ENCODE data around the gene ARHGAP27.

The ARHGAP27 gene

GRCh38 chr17:45405250-45406086 is 27.2 kb downstream of the ARHGAP27 start:
- no peak for DNase-seq (ENCODE audit: low read depth)

DNA sequence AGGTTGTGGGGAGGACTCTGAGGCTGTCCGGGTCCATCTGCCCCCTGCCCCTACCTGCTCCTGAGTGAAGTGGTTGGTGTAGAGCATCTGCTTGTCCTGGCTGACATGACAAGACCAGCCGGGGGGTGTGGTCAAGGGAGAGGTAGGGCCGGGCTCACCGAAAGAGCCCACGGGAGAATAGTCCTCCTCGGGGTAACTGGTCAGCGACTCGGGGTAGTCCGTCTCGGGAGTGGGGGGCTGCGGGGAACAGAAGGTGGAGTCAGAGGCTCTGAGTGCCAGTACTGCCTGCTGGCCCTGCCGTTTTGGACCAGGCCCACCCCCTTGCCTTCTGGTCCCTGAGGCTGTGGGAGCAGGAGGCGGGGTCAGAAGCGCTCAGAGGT is 27.8 kb downstream of the ARHGAP27 start:
- DNase-seq (ENCODE audit: low read depth), result no peak

- no peak for DNase-seq (ENCODE audit: low read depth)
Measured at GRCh38 chr17:45403906-45404490, 28.7 kb downstream of the ARHGAP27 start.

DNA sequence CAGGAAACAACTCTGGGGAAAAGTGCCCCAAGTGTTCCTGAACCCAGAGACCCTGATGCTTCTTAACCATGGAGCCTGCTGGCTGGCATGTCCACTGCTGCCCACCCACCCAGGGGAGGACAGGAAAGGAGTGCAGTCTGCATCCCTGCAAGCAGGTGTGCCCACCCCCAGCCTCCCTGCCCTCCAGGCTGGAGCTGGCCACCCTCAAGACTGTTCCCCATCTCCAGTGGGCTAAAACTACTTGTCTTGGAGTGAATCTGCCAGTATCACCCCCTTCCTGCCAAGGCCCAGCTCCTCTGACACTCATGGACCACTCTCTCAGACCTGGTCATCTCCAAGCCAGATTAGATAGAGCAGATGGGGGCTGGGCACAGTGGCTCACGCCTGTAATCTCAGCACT is 29.8 kb downstream of the ARHGAP27 start:
- DNase-seq (ENCODE audit: low read depth), result no peak

GRCh38 chr17:45398800-45399199 is 33.9 kb downstream of the ARHGAP27 start:
- no peak for DNase-seq (ENCODE audit: low read depth)

- DNase-seq (ENCODE audit: low read depth), result no peak
Measured at GRCh38 chr17:45397796-45398195, 34.9 kb downstream of the ARHGAP27 start.

- DNase-seq (ENCODE audit: low read depth), result no peak
Measured at GRCh38 chr17:45396496-45397205, 36.0 kb downstream of the ARHGAP27 start.

DNA sequence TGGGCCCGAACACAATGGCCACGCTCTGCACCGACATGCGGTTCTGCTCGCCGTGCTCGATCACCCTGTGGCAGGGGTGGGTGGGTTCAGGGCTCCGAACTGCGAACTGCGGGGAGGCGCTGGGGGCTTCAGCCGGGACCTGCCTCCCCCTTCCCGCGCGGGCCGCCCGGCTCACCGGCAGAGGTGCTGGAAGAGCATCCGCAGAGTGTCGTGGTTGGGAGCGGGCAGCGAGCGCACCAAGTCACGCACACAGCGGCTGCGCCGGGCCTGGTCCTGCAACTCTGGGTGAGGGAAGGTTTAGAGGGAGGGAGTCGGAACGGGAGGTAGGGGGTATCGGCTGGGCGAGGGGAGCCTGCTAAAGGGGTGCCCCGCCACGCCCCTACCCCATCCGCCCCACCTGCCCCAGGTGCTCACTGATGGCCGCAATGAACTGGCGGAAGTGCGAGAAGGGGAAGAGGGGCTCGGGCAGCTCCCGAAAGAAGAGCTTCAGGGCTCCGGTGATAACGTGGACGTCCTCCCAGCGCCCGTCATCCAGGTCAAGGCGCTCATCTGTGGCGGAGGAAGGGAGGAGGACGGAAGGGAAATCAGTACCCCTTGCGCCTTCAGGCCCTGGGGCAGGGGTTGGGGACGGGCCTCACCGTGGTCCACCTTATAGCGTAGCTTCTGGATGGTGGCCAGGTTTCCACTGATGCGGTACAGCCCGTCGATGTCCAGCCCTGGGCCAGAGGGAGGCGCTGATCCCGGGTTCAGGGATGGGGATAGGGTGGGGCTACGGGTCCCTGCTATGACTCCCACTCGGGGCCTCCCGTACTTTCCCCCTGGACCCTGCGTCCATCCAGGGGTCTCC is 36.9 kb downstream of the ARHGAP27 start:
- DNase-seq (ENCODE audit: low read depth), result no peak

- no peak for DNase-seq (ENCODE audit: low read depth)
Measured at GRCh38 chr17:45394913-45395568, 37.6 kb downstream of the ARHGAP27 start.

- no peak for DNase-seq (ENCODE audit: low read depth)
Measured at GRCh38 chr17:45394564-45394912, 38.1 kb downstream of the ARHGAP27 start.

GRCh38 chr17:45394091-45394490 is 38.6 kb downstream of the ARHGAP27 start:
- no peak for DNase-seq (ENCODE audit: low read depth)

DNA sequence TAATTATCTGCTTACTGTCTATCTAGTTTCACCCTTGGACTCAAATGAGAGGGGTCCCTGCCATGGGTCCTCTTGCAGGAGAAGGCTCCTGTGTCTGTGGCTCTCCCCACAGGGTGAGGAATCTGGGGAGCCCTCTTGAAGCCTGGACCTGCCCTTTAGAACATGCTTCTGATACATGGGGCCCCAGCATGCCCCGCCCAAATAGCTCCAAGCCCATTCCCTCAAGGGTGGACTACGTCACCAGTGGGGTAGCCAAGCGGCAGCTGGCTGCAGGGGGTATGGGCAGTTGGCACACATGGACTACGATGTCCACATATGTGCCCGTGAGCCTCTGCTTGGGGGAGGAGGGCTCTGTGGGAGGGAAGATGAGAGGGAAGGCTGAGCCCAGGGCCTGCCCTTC is 39.3 kb downstream of the ARHGAP27 start:
- DNase-seq (ENCODE audit: low read depth), result no peak

GRCh38 chr17:45391918-45392317 is 40.8 kb downstream of the ARHGAP27 start:
- DNase-seq (ENCODE audit: low read depth), result no peak

DNA sequence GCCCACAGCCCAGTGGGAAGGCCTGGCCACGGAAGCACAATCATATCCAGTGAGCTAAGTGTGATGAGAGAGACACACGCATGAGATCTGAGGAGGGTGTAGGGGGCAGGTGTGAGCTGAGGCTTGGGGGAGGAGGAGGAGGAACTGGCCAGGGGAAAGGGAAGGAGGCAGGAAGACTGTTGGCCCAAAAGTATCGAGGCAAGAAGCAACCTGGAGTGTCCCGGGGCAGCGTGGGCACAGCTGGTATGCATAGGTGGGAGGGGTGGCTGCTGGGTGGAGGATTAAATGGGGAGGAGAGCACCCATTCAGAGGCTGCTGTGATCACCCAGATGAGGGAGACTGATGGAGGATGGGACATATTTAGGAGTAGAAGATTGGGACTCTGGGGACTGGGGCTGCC is 41.4 kb downstream of the ARHGAP27 start:
- DNase-seq (ENCODE audit: low read depth), result no peak

GRCh38 chr17:45389354-45389753 is 43.3 kb downstream of the ARHGAP27 start:
- DNase-seq (ENCODE audit: low read depth), result no peak

GRCh38 chr17:45388604-45389325 is 43.9 kb downstream of the ARHGAP27 start:
- no peak for DNase-seq (ENCODE audit: low read depth)

DNA sequence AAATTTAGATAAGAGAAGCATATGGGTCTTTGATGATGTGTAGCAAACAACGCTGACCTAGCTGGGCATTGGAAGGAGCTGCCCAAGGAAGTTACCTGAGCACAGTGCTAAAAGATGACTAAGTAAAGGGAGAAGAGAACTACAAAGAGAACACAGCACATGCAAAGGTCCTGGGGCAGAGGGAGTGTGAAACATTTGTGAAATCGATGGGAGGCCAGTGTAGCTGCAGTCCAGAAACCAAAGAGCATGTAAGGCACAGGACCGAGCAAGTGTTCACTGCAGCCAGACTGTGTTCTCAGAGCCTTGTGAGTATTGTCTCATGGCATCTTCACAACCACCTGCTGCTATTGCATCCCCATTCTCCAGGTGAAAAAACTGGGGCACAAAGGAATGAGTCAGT is 44.9 kb downstream of the ARHGAP27 start:
- DNase-seq (ENCODE audit: low read depth), result no peak

GRCh38 chr17:45386178-45386577 is 46.5 kb downstream of the ARHGAP27 start:
- DNase-seq (ENCODE audit: low read depth), result no peak

DNA sequence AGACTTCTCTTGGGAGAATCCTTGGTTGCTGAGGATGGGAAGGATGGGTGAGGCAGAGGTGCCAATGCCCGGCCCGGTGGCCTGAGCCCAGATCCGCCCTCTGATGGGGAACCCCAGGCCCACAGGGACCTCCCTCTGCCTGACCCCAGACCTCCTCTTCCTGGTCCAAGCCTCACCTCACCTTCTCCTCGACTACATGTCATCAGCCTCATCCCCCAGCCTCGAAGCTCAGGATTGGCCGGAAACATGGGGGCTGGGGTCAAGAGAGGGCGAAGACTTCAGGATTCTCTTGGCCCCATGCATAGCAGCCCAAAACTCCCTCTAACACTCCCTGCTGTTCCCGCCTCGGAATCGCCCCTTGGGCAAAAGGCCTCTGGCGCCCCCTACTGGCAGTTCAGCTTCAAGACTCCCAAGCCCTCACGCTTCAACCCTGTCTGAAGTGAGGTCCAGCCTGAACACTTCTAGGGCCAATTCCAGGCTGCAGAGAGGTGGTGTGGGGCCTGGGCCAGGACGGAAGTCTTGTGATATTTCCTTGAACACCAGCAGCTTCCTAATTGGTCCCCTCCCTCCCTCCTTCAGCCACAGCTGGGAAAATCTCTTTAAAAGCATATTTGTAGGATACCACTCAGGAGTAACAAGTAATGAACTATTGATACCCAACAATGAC is 47.2 kb downstream of the ARHGAP27 start:
- DNase-seq (ENCODE audit: low read depth), result peak; percentile 91

- no peak for DNase-seq (ENCODE audit: low read depth)
Measured at GRCh38 chr17:45384789-45385262, 47.8 kb downstream of the ARHGAP27 start.

Measured in stimulated activated CD8-positive, alpha-beta memory T cell treated with anti-CD3 and anti-CD28 coated beads, Interleukin-15, amount 100 ng/mL, for 24 hours (primary cell).